Adrenal gland (tissue), 5 donors: ENCODE results near the gene HADHB.

Source experiments
- CTCF ChIP-seq, 6 experiments: fragments of 450-650 bp in 4 of 6; fragments of 200-600 bp in 2 of 6; sonication (generic) in 1 of 6; IDR thresholded peaks; 1 replicate in 5 of 6; 2 replicates in 1 of 6; pipeline versions ENCODE4 v1.5.1 to v1.8.0; 2016 to 2021; ENCODE audit warnings: antibody characterized with exemption in 6 of 6, mild to moderate bottlenecking in 2 of 6, moderate library complexity in 1 of 6
- POLR2A ChIP-seq, 2 donors: fragments of 450-650 bp; IDR thresholded peaks; one replicate each; pipeline ENCODE4 v1.6.1; 2017; ENCODE audit warnings: antibody characterized with exemption in 2 of 2, mild to moderate bottlenecking in 2 of 2, moderate library complexity in 1 of 2
- donor health status: DM: no; HTN: no; CAD: no.

DNA sequence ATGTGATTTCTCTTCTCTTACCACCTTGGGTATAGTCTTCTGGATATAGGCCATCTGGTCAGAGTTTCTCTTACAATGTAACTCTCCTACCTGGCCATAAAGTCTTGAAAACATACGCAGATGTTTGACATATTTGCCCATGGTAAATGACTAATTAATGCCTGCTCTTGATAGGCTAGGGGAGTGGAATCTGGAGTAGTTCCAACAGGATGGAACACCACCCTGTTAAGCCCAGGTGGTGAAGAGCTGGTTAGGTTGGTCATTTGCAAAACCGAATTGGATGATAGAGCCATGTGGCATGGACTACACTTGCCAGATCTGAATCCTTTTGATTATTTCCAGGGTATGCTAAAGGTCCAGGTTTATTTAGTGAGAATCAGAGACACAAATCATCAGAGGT, 36.5 kb downstream of the HADHB start:
- no peak for TF ChIP-seq CTCF (IDR thresholded peaks at IDR 0.05)
- TF ChIP-seq POLR2A (IDR thresholded peaks at IDR 0.05), result no peak
